Stimulated activated CD8-positive, alpha-beta memory T cell treated with anti-CD3 and anti-CD28 coated beads, Interleukin-15, amount 100 ng/mL, for 4 hours (primary cell): Measurements from ENCODE around the gene TMEM134.

Source experiments
- DNase-seq, 2 donors: peaks; one replicate each; pipeline ENCODE4 v3.0.0-alpha.2; 2020; ENCODE audit warnings: low read depth in 2 of 2

Gene TMEM134

GRCh38 chr11:67500831-67501715 is 32.0 kb upstream of the TMEM134 start:
- no peak for DNase-seq

GRCh38 chr11:67500484-67500821 is 31.4 kb upstream of the TMEM134 start:
- no peak for DNase-seq

GRCh38 chr11:67499808-67500483 is 30.9 kb upstream of the TMEM134 start:
- DNase-seq, result no peak

DNA sequence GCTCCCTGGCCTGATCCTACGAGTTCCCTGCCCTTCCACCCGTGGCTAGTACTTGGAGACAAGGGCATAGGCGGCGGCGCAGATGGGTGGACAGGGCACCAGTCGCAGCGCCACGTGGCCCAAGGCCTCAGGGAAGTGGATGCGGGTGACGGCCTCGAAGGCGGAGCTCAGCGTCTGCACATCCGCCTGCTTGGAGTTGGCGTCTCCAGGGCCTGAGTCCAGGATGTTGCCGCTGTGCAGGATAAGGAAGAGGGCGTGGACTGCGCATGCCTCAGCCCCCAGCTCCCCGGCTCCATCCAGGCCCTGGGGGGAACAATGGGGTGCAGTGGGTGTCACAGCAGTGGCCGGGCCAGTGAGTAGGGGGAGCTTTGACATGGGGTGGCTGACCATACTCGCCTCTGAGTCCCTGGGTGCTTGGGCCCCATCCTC is 29.5 kb upstream of the TMEM134 start:
- no peak for DNase-seq

GRCh38 chr11:67497656-67498291 is 28.7 kb upstream of the TMEM134 start:
- no peak for DNase-seq

GRCh38 chr11:67496113-67496512 is 27.1 kb upstream of the TMEM134 start:
- no peak for DNase-seq

GRCh38 chr11:67495234-67496005 is 26.4 kb upstream of the TMEM134 start:
- DNase-seq, result no peak

DNA sequence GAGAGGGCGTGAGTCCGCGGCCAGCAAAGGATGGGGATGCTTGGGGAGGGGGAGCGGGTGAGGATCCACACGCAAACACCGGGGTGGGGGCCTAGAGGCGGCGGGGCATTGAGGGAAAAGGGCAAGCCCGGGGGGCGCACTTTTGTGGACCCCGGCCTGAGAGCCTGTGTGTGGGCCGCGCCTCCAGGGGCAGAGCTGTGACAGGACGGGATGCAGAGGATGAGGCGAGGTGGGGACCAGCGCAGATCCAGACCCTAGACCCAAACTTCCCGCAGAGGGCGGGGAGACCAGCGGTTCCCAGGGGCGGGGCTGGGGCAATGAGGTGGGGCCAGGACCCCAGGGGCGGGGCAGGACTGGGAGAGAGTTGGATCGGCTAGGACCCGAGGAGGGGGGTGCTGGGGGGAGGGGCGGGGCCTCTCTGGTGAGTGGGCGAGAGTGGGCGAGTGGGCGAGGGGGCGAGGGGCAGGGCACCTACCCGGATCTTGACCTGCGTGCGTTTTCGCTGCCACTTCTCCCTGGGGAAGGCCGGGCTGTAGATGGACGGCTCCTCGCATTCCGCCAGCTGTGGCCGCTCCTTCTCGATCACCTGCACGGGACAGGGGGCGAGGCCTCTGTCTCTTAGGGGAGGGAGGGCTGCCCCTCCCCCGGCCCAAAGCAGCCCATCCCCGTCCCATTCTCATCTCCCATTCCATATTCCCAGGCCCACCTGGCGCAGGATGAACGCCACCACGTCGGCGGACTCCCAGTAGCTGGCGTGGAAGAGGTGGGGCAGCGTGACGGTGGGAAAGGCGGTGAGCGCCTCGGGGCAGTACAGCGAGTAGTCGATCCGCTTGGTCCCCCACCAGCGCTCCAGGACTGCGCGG is 25.6 kb upstream of the TMEM134 start:
- DNase-seq, result no peak

GRCh38 chr11:67493548-67494370 is 24.7 kb upstream of the TMEM134 start:
- DNase-seq, result no peak

DNA sequence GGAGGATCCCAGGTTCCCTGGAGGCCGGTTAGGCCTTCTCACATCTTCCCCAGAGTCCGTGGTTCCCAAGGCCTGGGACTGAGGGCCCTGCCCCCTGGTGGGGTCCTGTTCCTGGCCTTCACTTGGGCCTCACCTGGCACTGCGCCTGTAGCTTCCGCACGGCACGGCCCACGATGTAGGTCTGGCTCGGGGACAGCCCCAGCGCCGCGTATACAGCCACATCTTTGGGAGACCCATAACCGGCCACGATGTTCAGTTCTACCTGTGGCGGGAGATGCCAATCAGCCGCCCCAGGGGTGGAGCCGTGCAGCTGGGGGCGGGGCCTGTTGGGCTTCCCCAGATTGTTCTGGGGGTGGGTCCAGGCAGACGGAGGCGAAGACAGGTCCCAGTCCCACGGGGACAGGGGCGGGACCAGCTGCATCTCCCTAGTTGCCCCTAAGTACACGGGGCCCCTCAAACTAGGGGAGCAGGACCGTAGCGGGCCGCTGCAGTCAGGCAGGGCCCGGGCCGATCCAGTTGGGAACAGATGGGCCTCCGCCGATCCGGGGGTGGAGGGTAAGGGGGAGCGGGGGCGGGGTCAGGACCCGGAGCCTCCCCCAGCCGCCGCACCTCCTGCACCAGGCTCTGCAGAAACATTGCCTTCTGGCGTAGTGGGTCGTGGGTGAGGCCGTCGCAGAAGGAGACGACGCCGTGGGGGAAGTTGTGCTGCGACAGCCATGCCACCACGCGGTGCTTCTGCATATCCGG is 23.9 kb upstream of the TMEM134 start:
- DNase-seq, result no peak

DNA sequence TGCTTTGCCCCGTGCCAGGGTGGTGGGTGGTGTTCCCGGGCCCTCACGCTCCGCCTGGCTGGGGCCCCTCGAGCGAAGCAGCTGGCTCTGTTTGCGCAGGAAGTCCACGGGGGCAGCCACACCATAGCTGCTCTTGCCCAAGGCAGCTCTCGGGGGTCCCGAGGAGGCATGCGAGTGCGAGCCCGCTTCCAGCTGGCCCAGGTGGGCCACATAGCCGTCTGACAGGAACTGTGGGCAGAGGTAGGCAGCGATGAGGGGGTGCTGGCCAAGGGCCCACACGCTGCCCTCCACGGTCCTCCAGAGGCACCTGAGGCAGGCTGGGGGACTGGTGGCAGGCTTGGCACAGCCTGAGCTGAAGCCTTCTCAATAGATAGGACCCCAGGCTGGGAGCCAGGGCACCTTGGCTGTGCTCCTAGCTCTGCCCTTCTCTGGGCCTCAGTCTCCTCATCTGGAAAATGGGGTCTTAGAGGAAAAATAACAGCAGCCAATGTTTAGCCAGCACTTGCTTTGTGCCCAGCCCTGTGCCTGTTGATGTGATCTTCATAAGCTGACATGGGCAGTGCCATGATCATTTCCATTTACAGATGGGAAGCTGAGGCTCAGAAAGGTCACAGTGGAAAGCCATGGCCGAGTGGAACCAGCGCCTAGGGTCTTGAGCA is 23.1 kb upstream of the TMEM134 start:
- no peak for DNase-seq

GRCh38 chr11:67491276-67492068 is 22.4 kb upstream of the TMEM134 start:
- DNase-seq, result no peak

GRCh38 chr11:67490727-67491065 is 21.6 kb upstream of the TMEM134 start:
- no peak for DNase-seq

DNA sequence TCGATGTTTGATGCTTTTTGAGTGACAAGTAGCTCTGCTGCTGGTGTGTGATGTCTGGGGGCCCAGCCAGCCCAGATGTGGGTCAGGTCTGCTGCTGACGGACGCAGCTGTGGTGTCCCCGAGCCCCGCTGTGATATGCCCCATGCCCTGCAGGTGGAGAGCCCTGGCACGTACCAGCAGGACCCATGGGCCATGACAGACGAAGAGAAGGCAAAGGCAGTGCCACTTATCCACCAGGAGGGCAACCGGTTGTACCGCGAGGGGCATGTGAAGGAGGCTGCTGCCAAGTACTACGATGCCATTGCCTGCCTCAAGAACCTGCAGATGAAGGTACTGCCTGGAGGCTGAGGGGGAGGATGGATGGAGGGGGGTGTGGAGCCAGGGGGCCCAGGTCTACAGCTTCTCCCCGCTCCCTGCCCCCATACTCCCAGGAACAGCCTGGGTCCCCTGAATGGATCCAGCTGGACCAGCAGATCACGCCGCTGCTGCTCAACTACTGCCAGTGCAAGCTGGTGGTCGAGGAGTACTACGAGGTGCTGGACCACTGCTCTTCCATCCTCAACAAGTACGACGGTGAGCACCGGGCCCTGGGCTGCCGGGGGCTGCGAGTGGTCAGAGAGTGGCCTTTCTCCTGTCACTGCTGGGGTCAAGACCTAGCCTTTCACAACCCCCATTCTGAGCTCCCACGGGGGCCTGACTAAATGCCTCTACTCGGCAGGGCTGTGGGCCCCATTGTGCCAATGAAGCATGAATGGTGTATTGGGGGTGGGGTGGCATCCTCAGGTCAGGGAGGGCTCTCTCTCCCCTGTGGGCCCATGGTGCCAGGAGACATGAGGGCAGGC is 21.1 kb upstream of the TMEM134 start:
- DNase-seq, result no peak

DNA sequence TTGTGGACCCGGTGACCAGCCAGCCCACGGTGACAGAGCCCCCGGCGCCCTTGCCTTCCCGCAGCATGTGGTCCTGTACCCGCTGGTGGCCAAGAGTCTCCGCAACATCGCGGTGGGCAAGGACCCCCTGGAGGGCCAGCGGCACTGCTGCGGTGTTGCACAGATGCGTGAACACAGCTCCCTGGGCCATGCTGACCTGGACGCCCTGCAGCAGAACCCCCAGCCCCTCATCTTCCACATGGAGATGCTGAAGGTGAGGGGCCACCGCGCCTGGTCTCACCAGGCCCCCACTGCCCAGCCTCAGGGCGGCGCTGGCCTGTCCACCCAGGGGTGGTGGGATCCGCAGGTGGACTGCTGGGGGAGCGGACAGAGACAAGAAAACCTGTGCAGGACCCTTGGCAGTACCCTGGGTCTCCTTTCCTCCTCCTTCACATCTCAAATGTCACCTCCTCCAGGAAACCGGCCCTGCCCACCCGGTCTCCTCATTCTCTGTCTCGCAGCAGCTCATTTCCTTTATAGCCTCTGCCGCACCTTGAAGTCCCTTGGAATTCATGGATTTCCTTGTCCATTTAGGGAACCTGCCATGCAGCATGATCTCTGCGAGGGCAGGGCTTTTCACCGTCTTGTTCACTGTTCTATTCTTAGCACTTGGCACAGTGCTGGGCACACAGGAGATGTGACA is 20.3 kb upstream of the TMEM134 start:
- no peak for DNase-seq

DNA sequence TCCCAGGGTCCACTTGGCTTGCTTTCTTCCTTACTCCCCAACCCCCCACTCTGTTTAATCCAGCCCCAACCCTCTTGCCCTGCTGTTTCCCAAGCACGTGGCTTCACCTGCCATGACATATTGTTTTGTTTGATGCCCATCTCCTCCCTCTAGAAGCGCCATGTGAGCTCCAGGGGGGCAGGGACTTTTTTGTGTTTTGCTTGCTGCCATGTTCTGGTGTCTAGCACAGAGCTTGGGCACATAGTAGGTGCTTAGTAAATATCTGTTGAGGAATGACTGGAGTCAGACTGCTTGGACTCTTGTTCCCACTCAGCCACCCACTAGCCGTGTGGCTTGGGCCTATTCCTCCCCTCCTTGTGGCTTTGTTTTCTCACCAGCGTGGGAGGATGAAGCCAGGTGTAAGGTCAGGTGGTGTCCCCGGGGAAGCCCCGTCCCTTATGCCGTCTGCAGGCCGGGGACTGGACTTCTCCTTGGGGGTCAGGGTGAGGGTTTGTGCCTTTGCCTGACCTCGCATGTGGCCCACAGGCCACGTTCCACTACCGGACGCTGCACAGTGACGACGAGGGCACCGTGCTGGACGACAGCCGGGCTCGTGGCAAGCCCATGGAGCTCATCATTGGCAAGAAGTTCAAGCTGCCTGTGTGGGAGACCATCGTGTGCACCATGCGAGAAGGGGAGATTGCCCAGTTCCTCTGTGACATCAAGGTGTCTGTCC is 17.6 kb upstream of the TMEM134 start:
- no peak for DNase-seq
